ENCODE data around the gene CD2AP.

CD2AP gene

DNA sequence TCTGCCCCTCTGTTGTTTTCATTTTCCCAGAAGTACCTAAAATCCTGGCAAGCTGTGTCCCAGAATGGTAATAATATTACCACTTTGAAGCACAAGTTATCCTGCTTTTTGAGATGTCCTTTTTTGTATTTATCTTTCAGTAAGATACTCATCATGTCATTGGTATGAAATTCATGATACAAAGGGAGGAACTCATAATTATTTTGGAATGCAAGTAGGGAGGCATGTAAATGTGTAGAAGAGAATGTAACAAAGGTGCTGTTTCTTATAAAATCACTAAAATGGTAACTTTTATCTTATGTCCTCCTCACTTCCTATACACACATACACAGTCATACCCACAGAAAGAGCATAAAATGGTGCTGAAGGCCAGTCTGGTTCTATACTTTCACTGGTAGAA is 109.9 kb downstream of the CD2AP start:
- TF ChIP-seq, protein P1, sequence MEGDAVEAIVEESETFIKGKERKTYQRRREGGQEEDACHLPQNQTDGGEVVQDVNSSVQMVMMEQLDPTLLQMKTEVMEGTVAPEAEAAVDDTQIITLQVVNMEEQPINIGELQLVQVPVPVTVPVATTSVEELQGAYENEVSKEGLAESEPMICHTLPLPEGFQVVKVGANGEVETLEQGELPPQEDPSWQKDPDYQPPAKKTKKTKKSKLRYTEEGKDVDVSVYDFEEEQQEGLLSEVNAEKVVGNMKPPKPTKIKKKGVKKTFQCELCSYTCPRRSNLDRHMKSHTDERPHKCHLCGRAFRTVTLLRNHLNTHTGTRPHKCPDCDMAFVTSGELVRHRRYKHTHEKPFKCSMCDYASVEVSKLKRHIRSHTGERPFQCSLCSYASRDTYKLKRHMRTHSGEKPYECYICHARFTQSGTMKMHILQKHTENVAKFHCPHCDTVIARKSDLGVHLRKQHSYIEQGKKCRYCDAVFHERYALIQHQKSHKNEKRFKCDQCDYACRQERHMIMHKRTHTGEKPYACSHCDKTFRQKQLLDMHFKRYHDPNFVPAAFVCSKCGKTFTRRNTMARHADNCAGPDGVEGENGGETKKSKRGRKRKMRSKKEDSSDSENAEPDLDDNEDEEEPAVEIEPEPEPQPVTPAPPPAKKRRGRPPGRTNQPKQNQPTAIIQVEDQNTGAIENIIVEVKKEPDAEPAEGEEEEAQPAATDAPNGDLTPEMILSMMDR (IDR thresholded peaks at IDR 0.05), result no peak

DNA sequence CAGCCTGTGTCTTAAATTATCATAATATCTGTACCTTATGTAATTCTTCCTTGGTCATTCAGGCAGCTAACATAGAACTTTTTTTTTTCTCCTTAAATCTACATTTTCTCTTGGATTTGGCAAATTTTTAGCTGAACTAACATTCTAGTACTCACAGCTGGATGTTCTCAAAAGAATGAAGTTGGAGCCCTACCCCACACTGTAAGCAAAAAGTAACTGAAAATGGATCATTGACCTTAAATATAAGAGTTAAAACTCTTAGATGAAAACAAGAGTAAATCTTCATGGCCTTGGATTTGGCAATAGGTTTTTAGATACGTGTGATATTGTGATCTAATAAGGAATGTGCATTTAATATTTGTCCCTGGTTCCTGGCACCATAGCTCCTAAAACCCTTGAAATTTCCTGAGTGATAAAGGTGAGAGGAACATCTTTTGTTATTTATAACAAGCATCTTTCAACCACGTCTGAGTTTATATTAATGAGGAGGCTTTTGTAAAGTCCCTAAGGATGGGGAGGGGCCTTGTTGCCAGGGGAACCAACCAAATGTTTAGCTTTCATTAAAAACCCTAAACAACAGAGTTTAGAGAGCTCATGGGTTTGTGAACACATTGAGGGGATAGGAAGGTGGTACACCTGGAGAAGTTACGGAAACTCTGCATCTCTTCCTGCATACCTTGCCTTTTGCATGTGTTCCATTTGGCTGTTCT is 114.7 kb downstream of the CD2AP start:
- TF ChIP-seq, protein P1 (IDR thresholded peaks at IDR 0.05), result no peak

DNA sequence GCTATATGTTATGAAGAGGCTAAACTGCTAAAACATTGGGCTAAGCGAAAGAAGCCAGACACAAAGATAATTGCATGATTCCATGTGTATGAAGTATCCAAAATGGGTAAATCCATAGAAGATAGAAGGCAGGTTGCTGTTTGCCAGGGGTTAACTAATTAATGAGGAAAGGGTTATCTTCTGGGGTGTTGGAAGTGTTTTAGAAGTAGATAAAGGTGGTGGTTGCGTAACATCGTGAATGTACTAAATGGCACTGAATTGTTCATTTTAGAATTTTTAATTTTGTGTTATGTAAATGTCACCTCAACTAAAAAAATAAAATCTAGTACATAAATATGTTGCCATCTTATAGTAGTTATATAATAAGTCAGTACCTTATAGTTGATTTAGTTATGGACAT is 116.4 kb downstream of the CD2AP start:
- TF ChIP-seq, protein P1 (IDR thresholded peaks at IDR 0.05), result no peak

DNA sequence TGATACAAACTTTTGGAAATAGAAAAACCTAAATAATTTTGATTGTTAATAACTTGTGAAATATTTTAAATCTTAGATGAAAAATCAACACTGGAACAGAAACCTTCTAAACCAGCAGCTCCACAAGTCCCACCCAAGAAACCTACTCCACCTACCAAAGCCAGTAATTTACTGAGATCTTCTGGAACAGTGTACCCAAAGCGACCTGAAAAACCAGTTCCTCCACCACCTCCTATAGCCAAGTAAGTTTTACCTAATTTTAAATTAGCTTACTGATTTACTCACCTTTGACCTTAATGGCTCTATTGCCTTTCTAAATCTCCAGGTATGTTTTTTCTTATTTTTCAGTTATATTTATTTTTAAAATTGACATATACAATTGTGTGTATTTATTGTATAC is 118.2 kb downstream of the CD2AP start:
- TF ChIP-seq, protein P1 (IDR thresholded peaks at IDR 0.05), result no peak

DNA sequence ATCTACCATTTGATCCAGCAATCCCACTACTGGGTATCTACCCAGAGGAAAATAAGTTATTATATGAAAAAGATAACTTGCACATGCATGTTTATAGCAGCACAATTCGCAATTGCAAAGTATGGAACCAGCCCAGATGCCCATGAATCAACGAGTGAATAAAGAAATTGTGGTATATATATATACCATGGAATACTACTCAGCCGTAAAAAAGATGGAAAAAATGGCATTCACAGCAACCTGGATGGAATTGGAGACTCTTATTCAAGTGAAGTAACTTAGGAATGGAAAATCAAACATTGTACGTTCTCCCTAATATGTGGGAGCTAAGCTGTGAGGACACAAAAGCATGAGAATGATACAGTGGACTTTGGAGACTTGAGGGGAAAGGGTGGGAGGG is 120.8 kb downstream of the CD2AP start:
- TF ChIP-seq, protein P1 (IDR thresholded peaks at IDR 0.05), result no peak

DNA sequence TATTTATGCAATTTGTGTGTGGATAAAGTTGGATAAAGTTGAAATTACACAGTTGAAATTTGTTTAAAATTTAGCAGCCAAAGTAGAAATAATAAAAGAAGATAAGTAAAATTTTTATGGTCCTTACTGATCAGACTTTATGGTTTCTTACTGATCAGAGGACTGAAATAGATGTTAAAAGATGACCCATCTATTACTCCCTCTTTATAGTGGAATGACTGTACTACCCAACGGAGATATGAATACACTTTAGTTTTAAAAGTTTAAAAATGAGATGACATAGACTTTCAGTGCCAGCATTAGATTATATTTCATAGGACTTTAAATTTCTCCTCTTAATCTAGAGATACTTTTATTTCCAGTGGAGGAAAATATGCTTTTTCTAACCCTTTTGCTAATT is 121.9 kb downstream of the CD2AP start:
- TF ChIP-seq, protein P1 (IDR thresholded peaks at IDR 0.05), result no peak

DNA sequence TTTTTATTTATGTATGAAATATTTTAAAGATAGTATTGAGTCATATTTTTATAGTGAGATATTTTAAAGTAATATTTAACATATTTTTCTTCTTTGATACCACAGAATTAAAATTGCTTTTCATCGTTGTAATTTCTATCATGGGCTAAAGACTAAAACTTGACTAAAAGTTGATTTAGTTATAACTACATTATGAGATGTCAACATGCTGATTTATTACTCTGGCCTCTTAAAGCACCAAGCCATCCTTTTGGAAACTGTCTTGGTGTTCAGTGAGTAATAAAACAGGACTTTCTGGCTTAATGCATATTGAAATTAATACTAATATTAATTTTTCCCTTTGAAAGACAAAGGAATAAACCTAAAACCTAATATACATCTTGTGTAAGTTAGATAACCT is 125.6 kb downstream of the CD2AP start:
- TF ChIP-seq, protein P1 (IDR thresholded peaks at IDR 0.05), result no peak

DNA sequence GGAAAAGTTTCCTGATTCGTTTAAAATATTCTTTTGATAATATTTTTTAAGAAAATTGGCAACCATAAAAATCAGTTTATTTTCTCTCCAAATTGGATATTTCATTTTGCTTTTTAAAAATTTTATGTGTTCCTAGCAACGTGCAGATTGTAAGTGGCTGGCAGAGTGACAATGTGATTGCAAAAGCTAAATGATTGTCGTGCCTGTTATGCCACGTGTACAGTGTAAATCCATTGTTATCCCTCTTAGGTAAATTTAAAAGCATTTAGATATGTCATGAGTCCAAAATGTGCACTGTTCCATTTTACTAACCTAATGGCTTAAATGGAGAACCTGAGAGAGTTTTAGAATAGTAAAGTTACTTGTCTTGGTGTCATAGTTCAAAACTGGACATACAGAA is 126.4 kb downstream of the CD2AP start:
- TF ChIP-seq, protein P1 (IDR thresholded peaks at IDR 0.05), result no peak

All from LNCAP (cell line).